Measurements from ENCODE around the gene FIG4. TPM values are rescaled to one million over a fixed set of nuclear protein-coding genes. Genes with fewer than 3 reads are reported as not detected.

Gene FIG4
- total RNA-seq (9.0 TPM), polyA plus RNA-seq (10 to 100 TPM; 13.8 to 20.0 (median 17.4) TPM)

- Mint-ChIP-seq H3K4me3 (peak within 1 kb of the TSS; percentile 94 to 99 (median 98)), H3K27ac (peak within 1 kb of the TSS; percentile 93 to 96 (median 96)), H3K9me3 (no peaks in the 10 kb centered on the region), H3K36me3 (peaks cover 7% of the 10 kb centered on the region), H3K4me1 (peaks cover 5 to 42% (median 17%) of the 10 kb centered on the region in 4 donors), H3K27me3 (no peaks in the 10 kb centered on the region)
- H3K27ac ChIP-seq (ENCODE audit: insufficient read depth, low read length, poor library complexity, severe bottlenecking): peak within 1 kb of the TSS; percentile 73
- H3K27me3 ChIP-seq (ENCODE audit: control insufficient read depth, insufficient read depth, low read length): no peaks in the 10 kb centered on the region
- no peaks in the 10 kb centered on the region for H3K36me3 ChIP-seq (ENCODE audit: control insufficient read depth, insufficient read depth, low read length)
- H3K9me3 ChIP-seq (ENCODE audit: control insufficient read depth in 2 of 2, low read length in 2 of 2): no peaks in the 10 kb centered on the region
- peak within 1 kb of the TSS; percentile 98 for H3K4me3 ChIP-seq (ENCODE audit: low read depth, low read length)
- peak; percentile 98 for ATAC-seq (ENCODE audit: low read depth in 2 of 2)
- peak; percentile 82 to 91 (median 86) for DNase-seq
- H3K4me1 ChIP-seq (ENCODE audit: control insufficient read depth, insufficient read depth, low read length, poor library complexity, severe bottlenecking): peaks cover 17% of the 10 kb centered on the region
Measured at GRCh38 chr6:109690737-109691621, at the start of gene FIG4, which contains the start of gene AK9. FIG4 (plus strand) TSS chr6:109691296; CDS start chr6:109691436, 140 bp downstream. AK9 (minus strand) TSS chr6:109691202; CDS start chr6:109675745, 15,457 bp downstream.

- Histone ChIP-seq H3K4me1 (ENCODE audit: control insufficient read depth, insufficient read depth, low read length, poor library complexity, severe bottlenecking) (no peaks in the 10 kb centered on the region), H3K27ac (ENCODE audit: insufficient read depth, low read length, poor library complexity, severe bottlenecking) (no peak overlapping the region), H3K36me3 (ENCODE audit: control insufficient read depth, insufficient read depth, low read length) (peaks cover 3% of the 10 kb centered on the region), H3K9me3 (ENCODE audit: control insufficient read depth in 2 of 2, low read length in 2 of 2) (no peaks in the 10 kb centered on the region), H3K4me3 (ENCODE audit: low read depth, low read length) (no peak overlapping the region), H3K27me3 (ENCODE audit: control insufficient read depth, insufficient read depth, low read length) (no peaks in the 10 kb centered on the region)
- Mint-ChIP-seq H3K4me1 (no peaks in the 10 kb centered on the region), H3K36me3 (peaks cover 66% of the 10 kb centered on the region), H3K27me3 (no peaks in the 10 kb centered on the region), H3K27ac (no peak overlapping the region), H3K9me3 (peaks cover 0 to 7% (median 2%) of the 10 kb centered on the region in 7 donors), H3K4me3 (no peak overlapping the region)
- DNase-seq (no peak), ATAC-seq (ENCODE audit: low read depth in 2 of 2) (no peak)
Measured at GRCh38 chr6:109644131-109644530, 47.0 kb upstream of the FIG4 start.

DNA sequence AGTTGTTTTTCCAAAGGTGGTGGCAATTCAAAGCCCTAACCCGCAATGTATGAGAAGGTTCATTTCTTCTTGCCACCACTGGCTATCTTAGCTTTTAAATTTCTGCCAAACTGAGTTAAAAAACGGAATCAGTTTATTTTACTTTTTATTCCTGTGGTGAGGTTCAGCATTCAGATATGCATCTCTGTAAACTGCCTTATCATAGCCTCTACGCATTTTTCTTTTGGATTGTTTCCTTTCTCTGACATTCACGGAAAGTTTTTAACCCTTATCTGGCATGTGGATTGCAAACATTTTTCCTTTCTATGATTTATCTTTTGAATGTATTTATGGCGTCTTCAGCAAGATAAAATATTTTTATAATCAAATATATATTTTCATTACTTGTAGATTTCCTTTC, 37.8 kb upstream of the FIG4 start:
- no peaks in the 10 kb centered on the region for H3K4me1 ChIP-seq (ENCODE audit: control insufficient read depth, insufficient read depth, low read length, poor library complexity, severe bottlenecking)
- H3K36me3 ChIP-seq (ENCODE audit: control insufficient read depth, insufficient read depth, low read length): no peaks in the 10 kb centered on the region
- no peaks in the 10 kb centered on the region for H3K27me3 Mint-ChIP-seq
- H3K36me3 Mint-ChIP-seq: peaks cover 26% of the 10 kb centered on the region
- no peak overlapping the region for H3K27ac ChIP-seq (ENCODE audit: insufficient read depth, low read length, poor library complexity, severe bottlenecking)
- H3K27me3 ChIP-seq (ENCODE audit: control insufficient read depth, insufficient read depth, low read length): no peaks in the 10 kb centered on the region
- no peaks in the 10 kb centered on the region for H3K9me3 ChIP-seq (ENCODE audit: control insufficient read depth in 2 of 2, low read length in 2 of 2)
- peaks cover 0 to 3% (median 0%) of the 10 kb centered on the region in 4 donors for H3K4me1 Mint-ChIP-seq
- H3K27ac Mint-ChIP-seq: no peak overlapping the region
- peaks cover 0 to 5% (median 0%) of the 10 kb centered on the region in 7 donors for H3K9me3 Mint-ChIP-seq
- H3K4me3 ChIP-seq (ENCODE audit: low read depth, low read length): no peak overlapping the region
- ATAC-seq (ENCODE audit: low read depth in 2 of 2): no peak
- no peak overlapping the region for H3K4me3 Mint-ChIP-seq
- DNase-seq: no peak

GRCh38 chr6:109655761-109656262, 35.3 kb upstream of the FIG4 start:
- Histone ChIP-seq H3K27me3 (ENCODE audit: control insufficient read depth, insufficient read depth, low read length) (no peaks in the 10 kb centered on the region), H3K9me3 (ENCODE audit: control insufficient read depth in 2 of 2, low read length in 2 of 2) (no peaks in the 10 kb centered on the region), H3K36me3 (ENCODE audit: control insufficient read depth, insufficient read depth, low read length) (no peaks in the 10 kb centered on the region), H3K4me3 (ENCODE audit: low read depth, low read length) (no peak overlapping the region), H3K27ac (ENCODE audit: insufficient read depth, low read length, poor library complexity, severe bottlenecking) (no peak overlapping the region), H3K4me1 (ENCODE audit: control insufficient read depth, insufficient read depth, low read length, poor library complexity, severe bottlenecking) (no peaks in the 10 kb centered on the region)
- H3K36me3 Mint-ChIP-seq: peaks cover 29% of the 10 kb centered on the region
- H3K4me3 Mint-ChIP-seq: no peak overlapping the region
- H3K27me3 Mint-ChIP-seq: no peaks in the 10 kb centered on the region
- no peak for ATAC-seq (ENCODE audit: low read depth in 2 of 2)
- no peak for DNase-seq
- H3K27ac Mint-ChIP-seq: no peak overlapping the region
- H3K9me3 Mint-ChIP-seq: peaks cover 0 to under 1% (median 0%) of the 10 kb centered on the region in 7 donors
- H3K4me1 Mint-ChIP-seq: peaks cover 0 to 3% (median 0%) of the 10 kb centered on the region in 4 donors

DNA sequence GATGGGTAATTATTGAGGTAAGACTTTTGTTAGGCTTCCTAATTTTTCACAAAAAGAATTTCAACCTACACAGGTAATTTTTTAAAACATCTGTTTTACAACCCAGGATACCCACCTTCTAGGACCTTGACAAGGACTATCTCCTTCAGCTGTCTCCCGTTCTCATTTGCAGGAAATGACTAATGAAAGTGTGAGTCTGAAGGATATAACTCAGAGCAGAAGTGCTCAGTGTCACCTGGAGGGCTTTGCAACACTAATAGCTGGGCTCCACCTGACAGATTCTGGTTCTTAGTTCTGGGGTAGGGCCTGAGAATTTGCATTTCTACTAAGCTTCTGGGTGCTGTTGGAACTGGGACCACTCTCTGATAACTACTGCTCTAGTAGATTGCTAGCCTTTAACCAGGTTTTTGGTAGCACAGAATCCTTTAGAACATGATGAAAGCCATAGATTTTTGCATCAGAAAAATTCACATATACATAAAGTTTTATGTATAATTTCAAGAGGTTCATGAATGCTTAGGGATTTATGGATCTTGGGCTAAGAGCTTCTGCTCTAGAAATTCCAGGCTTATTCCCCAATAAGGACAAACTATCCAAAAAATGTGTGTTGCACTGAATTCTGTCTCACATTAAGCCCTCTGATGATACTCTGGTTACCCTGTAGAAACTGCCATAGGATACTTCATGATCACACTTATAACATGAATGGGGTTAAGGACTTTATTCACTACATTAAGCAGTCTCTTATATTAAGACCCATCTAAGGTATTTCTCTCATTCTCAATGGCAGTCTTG, 30.4 kb upstream of the FIG4 start:
- Mint-ChIP-seq H3K4me1 (no peaks in the 10 kb centered on the region), H3K4me3 (no peak overlapping the region), H3K36me3 (peaks cover 24% of the 10 kb centered on the region), H3K9me3 (peaks cover 0 to 4% (median 0%) of the 10 kb centered on the region in 7 donors), H3K27me3 (no peaks in the 10 kb centered on the region), H3K27ac (no peak overlapping the region)
- DNase-seq (peak in 1 of 3 donors; percentile 22), ATAC-seq (ENCODE audit: low read depth in 2 of 2) (no peak)
- Histone ChIP-seq H3K27me3 (ENCODE audit: control insufficient read depth, insufficient read depth, low read length) (no peaks in the 10 kb centered on the region), H3K9me3 (ENCODE audit: control insufficient read depth in 2 of 2, low read length in 2 of 2) (no peaks in the 10 kb centered on the region), H3K27ac (ENCODE audit: insufficient read depth, low read length, poor library complexity, severe bottlenecking) (no peak overlapping the region), H3K4me3 (ENCODE audit: low read depth, low read length) (no peak overlapping the region), H3K4me1 (ENCODE audit: control insufficient read depth, insufficient read depth, low read length, poor library complexity, severe bottlenecking) (no peaks in the 10 kb centered on the region), H3K36me3 (ENCODE audit: control insufficient read depth, insufficient read depth, low read length) (no peaks in the 10 kb centered on the region)

DNA sequence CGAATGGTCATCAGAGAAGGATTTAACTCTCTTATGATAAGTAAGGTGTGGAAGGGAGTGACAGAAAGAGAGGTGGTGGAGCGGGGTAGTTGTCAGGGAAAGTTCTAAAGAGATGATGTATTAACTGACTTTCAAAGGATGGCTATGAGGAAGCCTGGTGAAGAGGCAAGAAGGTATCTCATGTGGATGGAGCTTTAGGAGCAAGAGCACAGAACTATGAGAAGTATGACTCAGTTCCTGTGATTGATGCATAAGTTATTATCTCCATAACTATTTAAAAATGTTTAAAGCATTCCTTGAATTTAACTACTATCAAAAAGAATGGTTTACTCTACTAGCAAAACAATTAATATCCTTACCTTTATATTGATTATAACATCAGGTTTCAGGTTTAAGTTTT, 28.9 kb upstream of the FIG4 start:
- H3K27ac ChIP-seq (ENCODE audit: insufficient read depth, low read length, poor library complexity, severe bottlenecking): no peak overlapping the region
- no peaks in the 10 kb centered on the region for H3K4me1 ChIP-seq (ENCODE audit: control insufficient read depth, insufficient read depth, low read length, poor library complexity, severe bottlenecking)
- peaks cover 0 to 4% (median 0%) of the 10 kb centered on the region in 7 donors for H3K9me3 Mint-ChIP-seq
- DNase-seq: no peak
- H3K4me3 Mint-ChIP-seq: no peak overlapping the region
- no peak overlapping the region for H3K4me3 ChIP-seq (ENCODE audit: low read depth, low read length)
- H3K27me3 ChIP-seq (ENCODE audit: control insufficient read depth, insufficient read depth, low read length): no peaks in the 10 kb centered on the region
- H3K36me3 Mint-ChIP-seq: peaks cover 14% of the 10 kb centered on the region
- no peaks in the 10 kb centered on the region for H3K4me1 Mint-ChIP-seq
- no peaks in the 10 kb centered on the region for H3K9me3 ChIP-seq (ENCODE audit: control insufficient read depth in 2 of 2, low read length in 2 of 2)
- H3K36me3 ChIP-seq (ENCODE audit: control insufficient read depth, insufficient read depth, low read length): no peaks in the 10 kb centered on the region
- H3K27ac Mint-ChIP-seq: no peak overlapping the region
- H3K27me3 Mint-ChIP-seq: no peaks in the 10 kb centered on the region
- ATAC-seq (ENCODE audit: low read depth in 2 of 2): no peak

- DNase-seq (no peak), ATAC-seq (ENCODE audit: low read depth in 2 of 2) (no peak)
- no peaks in the 10 kb centered on the region for H3K4me1 ChIP-seq (ENCODE audit: control insufficient read depth, insufficient read depth, low read length, poor library complexity, severe bottlenecking)
- H3K36me3 Mint-ChIP-seq: peaks cover 18% of the 10 kb centered on the region
- H3K27ac ChIP-seq (ENCODE audit: insufficient read depth, low read length, poor library complexity, severe bottlenecking): no peak overlapping the region
- H3K36me3 ChIP-seq (ENCODE audit: control insufficient read depth, insufficient read depth, low read length): peaks cover 2% of the 10 kb centered on the region
- no peaks in the 10 kb centered on the region for H3K9me3 ChIP-seq (ENCODE audit: control insufficient read depth in 2 of 2, low read length in 2 of 2)
- H3K4me3 Mint-ChIP-seq: no peak overlapping the region
- no peak overlapping the region for H3K4me3 ChIP-seq (ENCODE audit: low read depth, low read length)
- no peaks in the 10 kb centered on the region for H3K4me1 Mint-ChIP-seq
- H3K27me3 Mint-ChIP-seq: no peaks in the 10 kb centered on the region
- peaks cover 0 to 5% (median 0%) of the 10 kb centered on the region in 7 donors for H3K9me3 Mint-ChIP-seq
- no peaks in the 10 kb centered on the region for H3K27me3 ChIP-seq (ENCODE audit: control insufficient read depth, insufficient read depth, low read length)
- no peak overlapping the region for H3K27ac Mint-ChIP-seq
Measured at GRCh38 chr6:109669811-109670210, 21.3 kb upstream of the FIG4 start.

Measured in CD4-positive, CD25-positive, alpha-beta regulatory T cell (primary cell).